ENCODE data around the gene CEP83.

DNA sequence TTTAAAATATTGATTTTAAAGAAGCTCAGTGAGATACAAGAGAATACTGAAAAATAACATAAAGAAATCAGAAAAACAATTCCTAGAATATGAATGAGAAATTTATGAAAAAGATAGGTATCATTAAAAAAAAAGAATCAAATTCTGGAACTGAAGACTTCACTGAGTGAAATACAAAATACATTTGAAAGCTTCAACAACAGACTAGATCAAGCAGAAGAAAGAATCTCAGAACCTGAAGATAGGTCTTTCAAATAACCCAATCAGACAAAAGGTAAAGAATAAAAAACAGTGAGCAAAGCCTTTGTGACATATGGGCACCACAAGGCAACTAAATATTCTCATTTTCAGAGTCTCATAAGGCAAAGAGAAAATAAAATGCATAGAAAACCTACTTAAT, 29.4 kb downstream of the CEP83 start:
- TF ChIP-seq, protein P1, sequence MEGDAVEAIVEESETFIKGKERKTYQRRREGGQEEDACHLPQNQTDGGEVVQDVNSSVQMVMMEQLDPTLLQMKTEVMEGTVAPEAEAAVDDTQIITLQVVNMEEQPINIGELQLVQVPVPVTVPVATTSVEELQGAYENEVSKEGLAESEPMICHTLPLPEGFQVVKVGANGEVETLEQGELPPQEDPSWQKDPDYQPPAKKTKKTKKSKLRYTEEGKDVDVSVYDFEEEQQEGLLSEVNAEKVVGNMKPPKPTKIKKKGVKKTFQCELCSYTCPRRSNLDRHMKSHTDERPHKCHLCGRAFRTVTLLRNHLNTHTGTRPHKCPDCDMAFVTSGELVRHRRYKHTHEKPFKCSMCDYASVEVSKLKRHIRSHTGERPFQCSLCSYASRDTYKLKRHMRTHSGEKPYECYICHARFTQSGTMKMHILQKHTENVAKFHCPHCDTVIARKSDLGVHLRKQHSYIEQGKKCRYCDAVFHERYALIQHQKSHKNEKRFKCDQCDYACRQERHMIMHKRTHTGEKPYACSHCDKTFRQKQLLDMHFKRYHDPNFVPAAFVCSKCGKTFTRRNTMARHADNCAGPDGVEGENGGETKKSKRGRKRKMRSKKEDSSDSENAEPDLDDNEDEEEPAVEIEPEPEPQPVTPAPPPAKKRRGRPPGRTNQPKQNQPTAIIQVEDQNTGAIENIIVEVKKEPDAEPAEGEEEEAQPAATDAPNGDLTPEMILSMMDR (IDR thresholded peaks at IDR 0.05) = no peak
- no peak for TF ChIP-seq ZFX (IDR thresholded peaks at IDR 0.05; ENCODE audit: borderline replicate concordance)
